Sigmoid colon (tissue), 7 donors: ENCODE data around the gene MEFV. TPM values are rescaled to one million over a fixed set of nuclear protein-coding genes. Genes with fewer than 3 reads are reported as not detected.
"Not testable (repeated sequence)": the region's sequence is repeated elsewhere in the genome, so short reads cannot be mapped to it uniquely, and the experiment has no call there.

Source experiments
- DNase-seq: peaks from one replicate; pipeline ENCODE4 v3.0.0-alpha.2; 2019
- H3K27ac ChIP-seq, 4 donors: fragments of 200-600 bp; sonication (generic); one replicate each; pipeline ENCODE4 v1.5.1; 2016 to 2019; ENCODE audit warnings: mild to moderate bottlenecking in 1 of 4
- H3K27me3 ChIP-seq, 3 donors: fragments of 200-600 bp; sonication (generic); one replicate each; pipeline ENCODE4 v1.5.1; 2019; ENCODE audit warnings: mild to moderate bottlenecking in 1 of 3
- H3K36me3 ChIP-seq, 4 donors: fragments of 200-600 bp; sonication (generic); one replicate each; pipeline ENCODE4 v1.5.1; 2016 to 2019
- H3K4me1 ChIP-seq, 4 donors: fragments of 200-600 bp; sonication (generic); one replicate each; pipeline ENCODE4 v1.5.1; 2017 to 2019
- H3K4me3 ChIP-seq, 4 donors: fragments of 200-600 bp; sonication (generic); one replicate each; pipeline ENCODE4 v1.5.1; 2017 to 2019; ENCODE audit warnings: mild to moderate bottlenecking in 2 of 4, moderate library complexity in 1 of 4
- H3K9me3 ChIP-seq, 4 donors: fragments of 200-600 bp in 3 of 4; sonication (generic) in 3 of 4; one replicate each; pipeline versions ENCODE4 v1.5.1 to v1.6.1; 2013 to 2019
- CTCF ChIP-seq, 4 experiments: fragments of 450-650 bp in 3 of 4; fragments of 200-600 bp in 1 of 4; IDR thresholded peaks; one replicate each; pipeline ENCODE4 v1.5.1; 2016 to 2019; ENCODE audit warnings: antibody characterized with exemption in 4 of 4, mild to moderate bottlenecking in 3 of 4, moderate library complexity in 2 of 4
- EP300 ChIP-seq, 4 donors: sonication (generic); formaldehyde crosslinking; IDR thresholded peaks; one replicate each; pipeline ENCODE4 v1.6.1; 2017; ENCODE audit warnings: antibody characterized with exemption in 4 of 4
- POLR2A ChIP-seq, 2 donors: fragments of 450-650 bp; IDR thresholded peaks; one replicate each; pipeline ENCODE4 v1.6.1; 2016; ENCODE audit warnings: antibody characterized with exemption in 2 of 2, mild to moderate bottlenecking in 2 of 2, moderate library complexity in 2 of 2
- POLR2AphosphoS5 ChIP-seq, 4 donors: sonication (generic); formaldehyde crosslinking; IDR thresholded peaks; one replicate each; pipeline ENCODE4 v1.6.1; 2017; ENCODE audit warnings: antibody characterized with exemption in 4 of 4
- WGBS, 2 donors: extraction: QIAGEN DNeasy Blood & Tissue Kit; methylation state at CpG; one replicate each; pipeline ENCODE4 v1.1.7; 2013; 5-methylcytosine and 5-hydroxymethylcytosine counted together
- intact Hi-C: fragments of 100-400 bp; cut with DNase I; formaldehyde crosslinking; loops from one replicate; pipeline ENCODE4 v1.15.1; 2023
- polyA plus RNA-seq, 3 donors: library from polyadenylated mRNA; stranded (reverse); fragments of 200-250 nt; gene quantifications; one replicate each; pipeline ENCODE4 v1.2.3, GENCODE V29; 2013
- total RNA-seq, 4 donors: library from RNA; depleted of rRNA; stranded (reverse); fragments of >200 nt; gene quantifications; one replicate each; pipeline ENCODE4 v1.1.0, GENCODE V29; 2016
- donor health status: healthy with polysubstance abuse.
- donor health status: Bipolar disorder and iron deficiency.
- donor health status: healthy.

Gene MEFV
- total and polyA plus RNA-seq, 7 donors = 0.60 to 2.9 (median 1.2) TPM

GRCh38 chr16:3212567-3212966 is 43.9 kb downstream of the MEFV start:
- H3K4me3 ChIP-seq = no peak overlapping the region
- no peak for DNase-seq
- no peaks in the 10 kb centered on the region for H3K36me3 ChIP-seq
- intact Hi-C loops = no loop called here
- H3K27me3 ChIP-seq = no peaks in the 10 kb centered on the region
- no peak for TF ChIP-seq EP300 (IDR thresholded peaks at IDR 0.05)
- no peak for TF ChIP-seq CTCF (IDR thresholded peaks at IDR 0.05)
- no peak for TF ChIP-seq POLR2AphosphoS5 (IDR thresholded peaks at IDR 0.05)
- no peak for TF ChIP-seq POLR2A (IDR thresholded peaks at IDR 0.05)
- no peak overlapping the region for H3K27ac ChIP-seq
- no peaks in the 10 kb centered on the region for H3K9me3 ChIP-seq
- H3K4me1 ChIP-seq = no peaks in the 10 kb centered on the region
- 43 to 78% methylated on average over 1 of the region's 1 CpG for WGBS, 2 donors

- Histone ChIP-seq H3K9me3 (no peaks in the 10 kb centered on the region), H3K27me3 (no peaks in the 10 kb centered on the region), H3K4me1 (no peaks in the 10 kb centered on the region), H3K4me3 (no peak overlapping the region), H3K36me3 (no peaks in the 10 kb centered on the region), H3K27ac (no peak overlapping the region)
- TF ChIP-seq CTCF (IDR thresholded peaks at IDR 0.05) = no peak
- TF ChIP-seq POLR2AphosphoS5 (IDR thresholded peaks at IDR 0.05) = no peak
- no peak for TF ChIP-seq EP300 (IDR thresholded peaks at IDR 0.05)
- TF ChIP-seq POLR2A (IDR thresholded peaks at IDR 0.05) = no peak
- no peak for DNase-seq
- 89 to 93% methylated on average over 3 of the region's 3 CpGs for WGBS, 2 donors
- intact Hi-C loops = no loop called here
These were observed 44.4 kb downstream of the MEFV start for GRCh38 chr16:3212006-3212405.

- Histone ChIP-seq H3K4me3 (no peak overlapping the region), H3K27me3 (peaks cover 0 to 12% (median 0%) of the 10 kb centered on the region in 3 donors), H3K4me1 (no peaks in the 10 kb centered on the region), H3K27ac (no peak overlapping the region), H3K36me3 (no peaks in the 10 kb centered on the region), H3K9me3 (peaks cover 0 to 11% (median 7%) of the 10 kb centered on the region in 4 donors)
- 77 to 80% methylated on average over 19 of the region's 19 CpGs for WGBS, 2 donors
- DNase-seq = no peak
- intact Hi-C loops = no loop called here
- TF ChIP-seq CTCF (IDR thresholded peaks at IDR 0.05) (no peak), POLR2A (IDR thresholded peaks at IDR 0.05) (no peak), EP300 (IDR thresholded peaks at IDR 0.05) (no peak), POLR2AphosphoS5 (IDR thresholded peaks at IDR 0.05) (no peak)
These were observed 49.1 kb downstream of the MEFV start for GRCh38 chr16:3207086-3207953.

GRCh38 chr16:3205939-3206338 is 50.5 kb downstream of the MEFV start:
- H3K4me3 ChIP-seq, H3K27ac ChIP-seq, intact Hi-C loops, H3K36me3 ChIP-seq, DNase-seq, H3K4me1 ChIP-seq: not testable (repeated sequence)
- peaks cover 0 to 11% (median 7%) of the 10 kb centered on the region in 4 donors for H3K9me3 ChIP-seq
- WGBS, 2 donors = 58 to 65% methylated on average over 3 of the region's 3 CpGs
- H3K27me3 ChIP-seq = peaks cover 0 to 12% (median 0%) of the 10 kb centered on the region in 3 donors

- Histone ChIP-seq H3K36me3 (no peaks in the 10 kb centered on the region), H3K27ac (no peak overlapping the region), H3K4me1 (no peaks in the 10 kb centered on the region), H3K27me3 (peaks cover 0 to 22% (median 0%) of the 10 kb centered on the region in 3 donors), H3K4me3 (no peak overlapping the region), H3K9me3 (peaks cover 0 to 11% (median 7%) of the 10 kb centered on the region in 4 donors)
- TF ChIP-seq POLR2A (IDR thresholded peaks at IDR 0.05) = no peak
- TF ChIP-seq POLR2AphosphoS5 (IDR thresholded peaks at IDR 0.05) = no peak
- TF ChIP-seq EP300 (IDR thresholded peaks at IDR 0.05) = no peak
- TF ChIP-seq CTCF (IDR thresholded peaks at IDR 0.05) = no peak
- 77 to 78% methylated on average over 6 of the region's 6 CpGs for WGBS, 2 donors
- intact Hi-C loops = no loop called here
- no peak for DNase-seq
These were observed 53.4 kb downstream of the MEFV start for GRCh38 chr16:3202903-3203539.
